Measurements from ENCODE around the gene ROBO1. TPM values are rescaled to one million over a fixed set of nuclear protein-coding genes. Genes with fewer than 3 reads are reported as not detected.

Gene ROBO1
- total RNA-seq, 1 experiment from 2014 or later, result 67.6 TPM

GRCh38 chr3:79657076-79657475 is 110.7 kb downstream of the ROBO1 start:
- no peak overlapping the region for H3K27ac ChIP-seq (ENCODE audit: low read depth, low read length, poor library complexity, severe bottlenecking)
- POLR2A ChIA-PET (ENCODE audit: low non-redundant PET), result no interaction called here
- no peaks in the 10 kb centered on the region for H3K36me3 ChIP-seq (ENCODE audit: insufficient read depth, low read length, poor library complexity, severe bottlenecking)
- peaks cover 9% of the 10 kb centered on the region for H3K4me1 ChIP-seq (ENCODE audit: insufficient read depth, low read length, poor library complexity, severe bottlenecking)
- CTCF ChIA-PET, result no interaction called here
- H3K9me3 ChIP-seq (ENCODE audit: low read depth, low read length, poor library complexity, severe bottlenecking), result no peaks in the 10 kb centered on the region
- intact Hi-C loops (cut with micrococcal nuclease; ENCODE audit: unreplicated experiment), result no loop called here
- no peak for DNase-seq (ENCODE audit: low spot score)
- no peak overlapping the region for H3K4me3 ChIP-seq (ENCODE audit: low read depth, low read length, poor library complexity, severe bottlenecking)
- TF ChIP-seq CTCF (conservative IDR thresholded peaks at IDR 0.05; ENCODE audit: low read depth, low read length) (no peak), EZH2 (IDR thresholded peaks at IDR 0.05; ENCODE audit: borderline replicate concordance, low read depth, low read length, poor library complexity, severe bottlenecking) (no peak)
- H3K27me3 ChIP-seq (replicated peaks; ENCODE audit: insufficient read depth, low read depth, low read length, poor library complexity), result no peaks in the 10 kb centered on the region
- no TSS peak for BruUV-seq (replicated peaks)

- no peaks in the 10 kb centered on the region for H3K4me1 ChIP-seq (ENCODE audit: insufficient read depth, low read length, poor library complexity, severe bottlenecking)
- no TSS peak for BruUV-seq (replicated peaks)
- CTCF ChIA-PET, result no interaction called here
- no peak overlapping the region for H3K4me3 ChIP-seq (ENCODE audit: low read depth, low read length, poor library complexity, severe bottlenecking)
- no peak for DNase-seq (ENCODE audit: low spot score)
- intact Hi-C loops (cut with micrococcal nuclease; ENCODE audit: unreplicated experiment), result no loop called here
- no peaks in the 10 kb centered on the region for H3K27me3 ChIP-seq (replicated peaks; ENCODE audit: insufficient read depth, low read depth, low read length, poor library complexity)
- no peaks in the 10 kb centered on the region for H3K9me3 ChIP-seq (ENCODE audit: low read depth, low read length, poor library complexity, severe bottlenecking)
- no peak for TF ChIP-seq EZH2 (IDR thresholded peaks at IDR 0.05; ENCODE audit: borderline replicate concordance, low read depth, low read length, poor library complexity, severe bottlenecking)
- no peak for TF ChIP-seq CTCF (conservative IDR thresholded peaks at IDR 0.05; ENCODE audit: low read depth, low read length)
- no peak overlapping the region for H3K27ac ChIP-seq (ENCODE audit: low read depth, low read length, poor library complexity, severe bottlenecking)
- no peaks in the 10 kb centered on the region for H3K36me3 ChIP-seq (ENCODE audit: insufficient read depth, low read length, poor library complexity, severe bottlenecking)
- POLR2A ChIA-PET (ENCODE audit: low non-redundant PET), result interaction anchor here (0.6 kb wide), 1 partner anchor 927 kb away, joined by 3 read pairs; no protein-coding TSS in a partner anchor
Observed at GRCh38 chr3:79654019-79654418, 113.8 kb downstream of the ROBO1 start.

GRCh38 chr3:79653266-79653830 is 114.5 kb downstream of the ROBO1 start:
- TF ChIP-seq CTCF (conservative IDR thresholded peaks at IDR 0.05; ENCODE audit: low read depth, low read length) (no peak), EZH2 (IDR thresholded peaks at IDR 0.05; ENCODE audit: borderline replicate concordance, low read depth, low read length, poor library complexity, severe bottlenecking) (no peak)
- Histone ChIP-seq H3K27ac (ENCODE audit: low read depth, low read length, poor library complexity, severe bottlenecking) (no peak overlapping the region), H3K36me3 (ENCODE audit: insufficient read depth, low read length, poor library complexity, severe bottlenecking) (no peaks in the 10 kb centered on the region), H3K4me1 (ENCODE audit: insufficient read depth, low read length, poor library complexity, severe bottlenecking) (no peaks in the 10 kb centered on the region), H3K4me3 (ENCODE audit: low read depth, low read length, poor library complexity, severe bottlenecking) (no peak overlapping the region), H3K27me3 (replicated peaks; ENCODE audit: insufficient read depth, low read depth, low read length, poor library complexity) (no peaks in the 10 kb centered on the region), H3K9me3 (ENCODE audit: low read depth, low read length, poor library complexity, severe bottlenecking) (no peaks in the 10 kb centered on the region)
- CTCF ChIA-PET, result no interaction called here
- no peak for DNase-seq (ENCODE audit: low spot score)
- no TSS peak for BruUV-seq (replicated peaks)
- POLR2A ChIA-PET (ENCODE audit: low non-redundant PET), result no interaction called here
- intact Hi-C loops (cut with micrococcal nuclease; ENCODE audit: unreplicated experiment), result no loop called here

Measured in A673 (cell line).